ENCODE data around the gene MYOC.
"Not testable (repeated sequence)": the region's sequence is repeated elsewhere in the genome, so short reads cannot be mapped to it uniquely, and the experiment has no call there.

Gene MYOC

GRCh38 chr1:171637928-171638576 is 14.4 kb downstream of the MYOC start:
- Mint-ChIP-seq H3K27me3 (ENCODE audit: low read depth) (peaks cover 2% of the 10 kb centered on the region), H3K4me3 (no peak overlapping the region), H3K27ac (no peak overlapping the region), H3K9me3 (no peaks in the 10 kb centered on the region), H3K36me3 (ENCODE audit: low read depth) (no peaks in the 10 kb centered on the region), H3K4me1 (ENCODE audit: low read depth) (no peaks in the 10 kb centered on the region)

DNA sequence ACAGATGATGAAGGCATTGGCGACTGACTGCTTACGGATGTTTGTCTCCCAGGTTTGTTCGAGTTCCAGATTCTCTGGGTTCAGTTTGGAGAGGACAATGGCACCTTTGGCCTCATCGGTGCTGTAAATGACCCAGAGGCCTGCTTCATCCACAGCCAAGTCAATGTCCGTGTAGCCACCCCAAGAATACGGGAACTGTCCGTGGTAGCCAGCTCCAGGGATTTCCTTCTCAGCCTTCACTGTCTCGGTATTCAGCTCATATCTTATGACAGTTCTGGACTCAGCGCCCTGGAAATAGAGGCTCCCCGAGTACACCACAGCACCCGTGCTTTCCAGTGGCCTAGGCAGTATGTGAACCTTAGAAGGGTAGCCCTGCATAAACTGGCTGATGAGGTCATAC is 16.3 kb downstream of the MYOC start:
- Mint-ChIP-seq H3K4me3 (no peak overlapping the region), H3K27ac (no peak overlapping the region), H3K4me1 (ENCODE audit: low read depth) (no peaks in the 10 kb centered on the region), H3K36me3 (ENCODE audit: low read depth) (no peaks in the 10 kb centered on the region), H3K27me3 (ENCODE audit: low read depth) (peaks cover 5% of the 10 kb centered on the region), H3K9me3 (no peaks in the 10 kb centered on the region)

DNA sequence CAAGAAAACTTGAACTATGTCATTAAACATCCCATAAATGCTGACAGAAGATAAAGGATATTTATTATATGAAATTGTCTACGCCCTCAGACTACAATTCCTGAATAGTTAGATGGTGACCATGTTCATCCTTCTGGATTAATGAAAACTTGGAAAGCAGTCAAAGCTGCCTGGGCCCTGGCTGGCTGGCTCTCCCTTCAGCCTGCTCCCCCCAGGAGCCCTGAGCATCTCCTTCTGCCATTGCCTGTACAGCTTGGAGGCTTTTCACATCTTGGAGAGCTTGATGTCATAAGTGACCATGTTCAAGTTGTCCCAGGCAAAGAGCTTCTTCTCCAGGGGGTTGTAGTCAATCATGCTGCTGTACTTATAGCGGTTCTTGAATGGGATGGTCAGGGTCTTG is 16.8 kb downstream of the MYOC start:
- Mint-ChIP-seq H3K36me3 (ENCODE audit: low read depth) (no peaks in the 10 kb centered on the region), H3K27ac (no peak overlapping the region), H3K4me3 (no peak overlapping the region), H3K27me3 (ENCODE audit: low read depth) (peaks cover 5% of the 10 kb centered on the region), H3K4me1 (ENCODE audit: low read depth) (no peaks in the 10 kb centered on the region), H3K9me3 (no peaks in the 10 kb centered on the region)

DNA sequence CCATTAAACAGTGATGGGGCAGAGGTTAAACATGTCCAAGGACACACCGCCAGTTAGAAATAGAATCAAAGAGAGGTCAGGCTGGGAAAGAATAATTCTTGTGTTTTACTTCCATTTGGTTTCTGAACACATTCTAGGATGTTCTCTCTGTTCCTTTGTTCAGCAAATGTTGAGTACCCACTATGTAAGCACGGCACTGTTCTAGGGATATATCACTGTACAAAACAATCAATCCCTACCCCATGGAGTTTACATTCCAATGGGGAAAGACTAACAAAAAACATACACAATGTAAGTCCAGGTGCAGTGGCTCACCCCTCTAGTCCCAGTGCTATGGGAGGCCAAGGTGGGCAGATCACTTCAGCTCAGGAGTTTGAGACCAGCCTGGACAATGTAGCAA is 24.3 kb downstream of the MYOC start:
- Mint-ChIP-seq H3K9me3 (no peaks in the 10 kb centered on the region), H3K27me3 (ENCODE audit: low read depth) (peaks cover 16% of the 10 kb centered on the region), H3K27ac (no peak overlapping the region), H3K36me3 (ENCODE audit: low read depth) (no peaks in the 10 kb centered on the region), H3K4me1 (ENCODE audit: low read depth) (no peaks in the 10 kb centered on the region), H3K4me3 (no peak overlapping the region)

DNA sequence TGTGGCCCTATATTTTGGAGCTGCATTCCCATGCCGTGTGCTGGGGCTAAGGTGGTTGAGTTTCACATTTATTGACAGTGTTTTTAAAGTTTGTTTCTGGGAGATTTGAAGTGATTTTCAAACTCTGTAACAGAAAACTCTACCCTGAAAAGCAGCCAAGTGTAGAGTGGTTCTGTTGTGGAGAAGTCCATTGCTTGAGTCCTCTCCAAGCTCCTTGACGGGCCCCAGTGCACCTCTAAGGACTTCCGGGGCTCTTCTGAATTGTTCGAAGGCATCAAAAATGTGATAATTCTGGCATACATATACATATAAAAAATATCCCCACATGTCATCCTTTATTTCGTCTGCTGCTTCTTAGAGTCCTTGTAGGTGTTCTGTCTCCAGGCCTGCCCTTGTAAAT is 25.5 kb downstream of the MYOC start:
- Mint-ChIP-seq H3K27ac (no peak overlapping the region), H3K27me3 (ENCODE audit: low read depth) (peaks cover 12% of the 10 kb centered on the region), H3K4me1 (ENCODE audit: low read depth) (no peaks in the 10 kb centered on the region)

GRCh38 chr1:171625225-171625624 is 27.3 kb downstream of the MYOC start:
- Mint-ChIP-seq H3K9me3 (no peaks in the 10 kb centered on the region), H3K36me3 (ENCODE audit: low read depth) (no peaks in the 10 kb centered on the region), H3K27ac (no peak overlapping the region), H3K27me3 (ENCODE audit: low read depth) (peaks cover 14% of the 10 kb centered on the region), H3K4me3 (no peak overlapping the region), H3K4me1 (ENCODE audit: low read depth) (no peaks in the 10 kb centered on the region)

More for the DNA sequence above, 25.5 kb downstream of the MYOC start:
- Mint-ChIP-seq H3K36me3 (ENCODE audit: low read depth) (no peaks in the 10 kb centered on the region), H3K4me3 (no peak overlapping the region), H3K9me3 (no peaks in the 10 kb centered on the region)

DNA sequence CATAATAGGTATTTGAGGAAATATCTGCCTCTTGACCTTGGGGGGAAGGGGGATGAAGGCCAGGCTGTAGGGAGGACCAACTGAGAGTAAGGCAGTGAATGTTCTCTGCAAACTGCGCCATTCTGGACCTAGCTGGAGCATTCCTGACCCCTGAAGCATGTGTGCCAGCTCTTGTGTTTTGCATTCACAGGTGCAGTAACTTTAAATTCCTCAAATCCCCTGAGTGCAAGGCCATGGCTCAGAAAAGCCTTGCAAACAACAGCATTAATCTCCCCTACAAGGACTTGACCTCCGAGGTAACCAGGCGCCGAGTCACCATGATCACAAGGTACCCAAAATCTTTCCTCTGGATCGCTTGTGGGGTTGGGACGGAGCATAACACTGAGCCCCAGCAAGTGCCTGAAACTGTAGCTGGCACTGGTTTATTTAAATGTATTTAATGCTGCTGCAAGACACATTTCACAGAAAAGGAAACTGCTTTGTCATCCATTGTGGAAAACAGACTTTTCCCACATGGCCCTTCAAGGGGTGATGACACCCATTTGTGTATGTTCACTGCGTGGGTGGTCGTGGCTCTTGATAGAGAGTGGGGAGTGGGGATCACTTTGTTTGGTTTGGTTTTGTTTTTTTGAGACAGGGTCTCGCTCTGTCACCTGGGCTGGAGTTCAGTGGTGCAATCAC is 28.7 kb downstream of the MYOC start:
- no peak overlapping the region for H3K27ac Mint-ChIP-seq
- no peaks in the 10 kb centered on the region for H3K4me1 Mint-ChIP-seq (ENCODE audit: low read depth)
- peaks cover 7% of the 10 kb centered on the region for H3K27me3 Mint-ChIP-seq (ENCODE audit: low read depth)
- H3K4me3 Mint-ChIP-seq, result no peak overlapping the region
- no peaks in the 10 kb centered on the region for H3K36me3 Mint-ChIP-seq (ENCODE audit: low read depth)
- no peaks in the 10 kb centered on the region for H3K9me3 Mint-ChIP-seq

GRCh38 chr1:171622152-171622462 is 30.4 kb downstream of the MYOC start, which contains the start of gene MYOCOS:
Gene MYOCOS (plus strand): TSS chr1:171622243. CDS start chr1:171623884, 1,641 bp downstream.
- Mint-ChIP-seq H3K4me3 (no peak within 1 kb of the TSS), H3K27me3 (ENCODE audit: low read depth) (peaks cover 9% of the 10 kb centered on the region), H3K27ac (no peak within 1 kb of the TSS), H3K4me1 (ENCODE audit: low read depth) (no peaks in the 10 kb centered on the region), H3K9me3 (no peaks in the 10 kb centered on the region), H3K36me3 (ENCODE audit: low read depth) (no peaks in the 10 kb centered on the region)

DNA sequence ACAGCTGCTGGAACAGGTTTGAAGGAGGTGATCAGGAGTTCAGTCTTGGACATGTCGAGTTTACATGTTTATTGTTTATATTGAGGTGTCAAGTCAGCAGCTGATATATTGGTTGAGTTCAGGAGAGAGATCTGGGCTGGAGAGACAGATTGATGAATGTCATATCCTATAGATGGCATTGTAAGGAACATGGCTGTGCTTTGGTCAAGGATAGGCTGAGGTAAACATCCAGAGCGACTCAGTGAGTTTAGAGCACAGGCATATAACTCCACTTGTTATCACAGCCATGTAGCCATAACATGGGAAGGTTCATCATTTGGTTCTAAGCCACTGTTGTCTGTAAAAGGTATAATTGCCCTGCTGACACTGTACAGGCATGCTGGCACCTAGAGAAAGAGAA is 35.9 kb downstream of the MYOC start:
- Mint-ChIP-seq H3K4me3 (no peak overlapping the region), H3K27me3 (ENCODE audit: low read depth) (peaks cover 10% of the 10 kb centered on the region), H3K27ac (no peak overlapping the region), H3K9me3 (no peaks in the 10 kb centered on the region), H3K36me3 (ENCODE audit: low read depth) (no peaks in the 10 kb centered on the region), H3K4me1 (ENCODE audit: low read depth) (no peaks in the 10 kb centered on the region)

GRCh38 chr1:171615122-171615906 is 37.2 kb downstream of the MYOC start:
- H3K36me3 Mint-ChIP-seq (ENCODE audit: low read depth); H3K27me3 Mint-ChIP-seq (ENCODE audit: low read depth); H3K4me1 Mint-ChIP-seq (ENCODE audit: low read depth); H3K27ac Mint-ChIP-seq; H3K9me3 Mint-ChIP-seq; H3K4me3 Mint-ChIP-seq: not testable (repeated sequence)

- H3K4me1 Mint-ChIP-seq (ENCODE audit: low read depth), result no peaks in the 10 kb centered on the region
- no peak overlapping the region for H3K4me3 Mint-ChIP-seq
- H3K9me3 Mint-ChIP-seq, result no peaks in the 10 kb centered on the region
- no peaks in the 10 kb centered on the region for H3K36me3 Mint-ChIP-seq (ENCODE audit: low read depth)
- H3K27ac Mint-ChIP-seq, result no peak overlapping the region
- peaks cover 6% of the 10 kb centered on the region for H3K27me3 Mint-ChIP-seq (ENCODE audit: low read depth)
Observed at GRCh38 chr1:171613282-171613681, 39.2 kb downstream of the MYOC start.

GRCh38 chr1:171611306-171611705 is 41.2 kb downstream of the MYOC start:
- Mint-ChIP-seq H3K4me1 (ENCODE audit: low read depth) (no peaks in the 10 kb centered on the region), H3K4me3 (no peak overlapping the region), H3K36me3 (ENCODE audit: low read depth) (no peaks in the 10 kb centered on the region), H3K27ac (no peak overlapping the region), H3K27me3 (ENCODE audit: low read depth) (no peaks in the 10 kb centered on the region), H3K9me3 (no peaks in the 10 kb centered on the region)

GRCh38 chr1:171610385-171610784 is 42.1 kb downstream of the MYOC start:
- H3K9me3 Mint-ChIP-seq, result no peaks in the 10 kb centered on the region
- H3K27me3 Mint-ChIP-seq (ENCODE audit: low read depth), result no peaks in the 10 kb centered on the region
- H3K36me3 Mint-ChIP-seq (ENCODE audit: low read depth), result no peaks in the 10 kb centered on the region
- H3K4me1 Mint-ChIP-seq (ENCODE audit: low read depth), result no peaks in the 10 kb centered on the region
- H3K27ac Mint-ChIP-seq, result no peak overlapping the region
- no peak overlapping the region for H3K4me3 Mint-ChIP-seq

DNA sequence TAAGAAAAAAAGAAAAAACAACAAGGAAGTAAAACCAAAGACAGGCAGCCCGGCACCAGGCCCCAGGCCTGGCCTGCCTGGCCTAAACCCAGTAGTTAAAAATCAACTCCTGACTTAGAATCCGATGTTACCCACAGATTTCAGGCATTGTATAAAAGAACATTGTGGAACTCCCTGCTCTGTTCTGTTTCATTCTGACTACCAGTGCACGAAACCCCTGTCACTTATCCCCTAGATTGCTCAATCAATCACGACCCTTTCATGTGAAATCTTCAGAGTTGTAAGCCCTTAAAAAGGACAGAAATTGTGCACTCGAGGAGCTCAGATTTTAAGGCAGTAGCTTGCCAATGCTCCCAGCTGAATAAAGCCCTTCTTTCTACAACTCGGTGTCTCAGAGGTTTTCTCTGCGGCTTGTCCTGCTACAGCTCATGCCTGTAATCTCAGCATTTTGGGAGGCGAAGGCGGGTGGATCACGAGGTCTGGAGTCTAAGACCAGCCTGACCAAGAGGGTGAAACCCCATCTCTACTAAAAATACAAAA is 46.0 kb downstream of the MYOC start:
- Mint-ChIP-seq H3K9me3 (no peaks in the 10 kb centered on the region), H3K4me1 (ENCODE audit: low read depth) (no peaks in the 10 kb centered on the region), H3K27me3 (ENCODE audit: low read depth) (no peaks in the 10 kb centered on the region), H3K36me3 (ENCODE audit: low read depth) (no peaks in the 10 kb centered on the region), H3K27ac (no peak overlapping the region), H3K4me3 (no peak overlapping the region)

GRCh38 chr1:171603042-171603441 is 49.4 kb downstream of the MYOC start:
- not testable (repeated sequence) for H3K9me3 Mint-ChIP-seq; H3K4me1 Mint-ChIP-seq (ENCODE audit: low read depth); H3K27ac Mint-ChIP-seq; H3K27me3 Mint-ChIP-seq (ENCODE audit: low read depth); H3K36me3 Mint-ChIP-seq (ENCODE audit: low read depth); H3K4me3 Mint-ChIP-seq

Data from T-helper 1 cell treated with Interleukin-12 subunit alpha and Interleukin-12 subunit beta and Interleukin-4 antibody, amounts not matched to agents 30 μg/mL and 1 μg/mL, for 36 hours (primary cell).